GM19438 (cell line): ENCODE measurements around the gene ENAH.

Source experiments
- ATAC-seq: cut with Tn5 transposase; IDR thresholded peaks from one replicate; pipeline ENCODE4 v1.9.1; 2021; ENCODE audit warnings: low read depth; ENCODE audit not compliant: unreplicated experiment

The ENAH gene

DNA sequence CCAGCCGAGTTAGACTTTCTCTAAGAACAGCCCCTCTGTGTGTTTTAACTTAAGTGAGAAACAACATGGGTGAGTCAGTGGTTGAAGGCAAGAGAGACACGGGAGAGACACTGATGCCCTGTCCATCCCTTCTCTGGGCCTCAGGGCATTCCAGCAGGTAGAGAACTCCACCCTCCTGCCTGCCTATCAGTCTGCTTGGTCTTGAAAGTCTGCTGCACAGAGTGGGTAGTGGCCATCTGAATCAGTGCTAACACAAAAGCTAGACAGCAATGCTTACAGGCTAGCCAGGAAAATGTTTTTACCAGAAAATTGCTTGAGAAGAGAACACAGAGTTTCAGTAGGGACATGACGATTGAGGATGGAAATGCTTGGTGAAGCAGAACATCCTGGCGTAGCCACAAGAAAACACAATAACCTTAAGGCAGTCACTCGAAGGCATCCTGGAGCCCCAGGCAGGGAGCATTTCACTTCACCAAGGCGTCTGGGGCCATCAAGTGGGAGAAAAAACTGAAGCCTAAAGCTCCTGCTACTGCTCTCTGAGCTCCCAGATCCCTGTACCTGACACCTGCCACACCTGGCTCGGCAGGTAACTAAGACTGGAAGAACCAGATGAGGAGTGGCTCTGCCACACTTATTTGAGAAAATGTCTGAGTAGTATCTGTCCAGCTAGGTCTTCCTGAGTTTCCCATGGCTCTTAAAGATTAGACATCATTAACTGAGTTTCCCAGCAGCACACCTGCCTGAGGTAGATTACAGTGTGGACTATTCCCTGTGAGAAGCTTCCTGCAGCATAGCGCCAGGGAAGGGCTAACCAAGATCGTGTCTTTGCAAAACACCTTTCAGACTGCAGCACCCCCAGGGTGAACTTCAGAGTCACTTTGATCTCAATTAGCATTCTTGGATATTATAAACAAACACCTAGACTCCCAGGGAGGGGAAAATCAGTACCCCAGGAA is 207.0 kb downstream of the ENAH start:
- no peak for ATAC-seq

DNA sequence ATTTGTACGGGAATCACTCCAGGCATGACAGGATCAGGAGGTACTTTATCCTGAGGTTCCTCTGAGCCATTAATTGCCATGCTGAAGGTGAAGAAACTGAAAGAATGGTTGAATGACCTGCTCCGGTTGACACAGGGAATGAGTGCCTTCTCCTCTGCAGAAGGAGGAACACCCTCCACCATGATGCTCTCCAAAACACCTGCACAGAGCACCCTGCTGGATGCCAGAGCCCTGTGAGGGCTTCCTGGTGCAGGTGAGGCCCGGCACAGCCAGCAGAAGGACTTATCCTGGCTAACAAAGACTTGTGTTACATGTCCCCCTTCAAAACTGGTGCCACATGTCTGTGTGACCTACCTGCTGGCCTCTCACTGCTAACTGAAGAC is 210.8 kb downstream of the ENAH start:
- no peak for ATAC-seq

DNA sequence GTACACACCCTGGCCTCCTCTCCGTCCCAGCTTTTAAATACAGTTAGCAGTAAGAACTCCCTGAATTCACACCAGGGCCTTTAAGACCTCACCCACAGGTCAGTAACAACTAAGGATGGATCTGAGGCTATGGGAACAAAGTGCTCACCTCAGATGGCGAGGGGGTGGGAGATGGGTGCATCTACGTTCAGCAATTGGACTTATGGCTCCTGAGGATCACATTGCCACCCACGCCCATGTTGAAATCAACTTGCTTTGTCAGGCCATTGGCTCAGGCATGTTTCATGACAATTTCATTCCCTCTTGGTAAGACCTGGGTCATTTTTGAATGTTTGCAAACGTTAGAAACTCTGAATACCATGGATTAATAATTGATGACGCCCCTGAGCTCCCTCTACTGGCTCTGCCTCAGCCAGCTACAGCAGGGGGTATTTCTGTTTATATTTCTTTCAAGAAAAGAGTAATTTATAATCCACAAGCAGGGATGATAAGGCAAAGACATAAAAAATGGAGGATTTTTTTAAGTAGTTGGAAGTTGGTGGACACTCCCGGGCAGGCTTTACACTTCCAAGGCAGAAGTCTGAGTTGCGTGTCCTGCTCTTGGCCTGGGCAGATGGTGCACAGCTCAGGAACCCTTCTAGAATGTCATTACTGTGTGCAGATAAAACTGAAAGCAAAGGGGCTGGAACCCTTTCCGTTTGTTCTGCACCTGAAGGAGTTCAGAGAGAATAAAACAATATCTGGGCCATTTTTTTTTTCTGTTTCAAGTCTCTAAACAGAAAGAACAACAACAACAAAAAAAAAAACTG is 211.4 kb downstream of the ENAH start:
- ATAC-seq = peak; percentile 65

DNA sequence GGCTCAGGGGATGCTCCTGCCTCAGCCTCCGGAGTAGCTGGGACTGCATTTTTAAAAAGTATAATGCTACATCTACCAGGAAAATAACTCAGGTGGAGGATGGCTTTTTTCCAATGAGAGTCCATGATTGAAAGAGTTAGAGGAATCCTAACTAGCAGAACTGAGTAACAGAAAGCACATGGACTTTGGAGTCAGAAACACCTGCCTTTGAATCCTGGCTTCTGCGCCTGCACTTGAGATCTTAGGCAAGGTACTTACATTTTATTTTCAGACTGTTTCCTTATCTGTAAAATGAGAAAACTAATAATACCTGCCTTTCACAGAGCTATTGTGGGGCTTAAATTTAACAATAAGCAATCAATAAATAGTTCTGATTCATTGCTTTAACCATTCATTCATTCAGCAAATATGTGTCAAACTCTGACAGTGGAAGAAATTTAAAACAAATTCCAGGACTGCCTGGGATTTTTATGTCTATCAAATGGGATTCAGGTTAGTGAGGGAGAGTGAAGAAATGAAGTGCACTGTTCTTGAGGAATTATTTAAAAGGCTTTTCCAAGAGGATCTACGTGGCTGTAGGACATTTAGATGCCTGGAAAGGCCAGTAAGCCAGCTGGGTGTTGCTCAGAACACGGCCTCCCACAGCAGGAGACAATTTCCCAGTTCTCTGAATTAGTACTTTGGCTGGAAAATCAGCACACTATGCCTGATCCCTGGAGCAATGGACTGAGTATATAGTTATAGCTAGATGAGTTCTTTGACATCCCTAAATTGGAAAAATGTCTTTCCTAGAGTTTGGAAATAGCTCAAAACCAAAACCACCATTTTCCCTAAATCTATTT is 212.3 kb downstream of the ENAH start:
- no peak for ATAC-seq

DNA sequence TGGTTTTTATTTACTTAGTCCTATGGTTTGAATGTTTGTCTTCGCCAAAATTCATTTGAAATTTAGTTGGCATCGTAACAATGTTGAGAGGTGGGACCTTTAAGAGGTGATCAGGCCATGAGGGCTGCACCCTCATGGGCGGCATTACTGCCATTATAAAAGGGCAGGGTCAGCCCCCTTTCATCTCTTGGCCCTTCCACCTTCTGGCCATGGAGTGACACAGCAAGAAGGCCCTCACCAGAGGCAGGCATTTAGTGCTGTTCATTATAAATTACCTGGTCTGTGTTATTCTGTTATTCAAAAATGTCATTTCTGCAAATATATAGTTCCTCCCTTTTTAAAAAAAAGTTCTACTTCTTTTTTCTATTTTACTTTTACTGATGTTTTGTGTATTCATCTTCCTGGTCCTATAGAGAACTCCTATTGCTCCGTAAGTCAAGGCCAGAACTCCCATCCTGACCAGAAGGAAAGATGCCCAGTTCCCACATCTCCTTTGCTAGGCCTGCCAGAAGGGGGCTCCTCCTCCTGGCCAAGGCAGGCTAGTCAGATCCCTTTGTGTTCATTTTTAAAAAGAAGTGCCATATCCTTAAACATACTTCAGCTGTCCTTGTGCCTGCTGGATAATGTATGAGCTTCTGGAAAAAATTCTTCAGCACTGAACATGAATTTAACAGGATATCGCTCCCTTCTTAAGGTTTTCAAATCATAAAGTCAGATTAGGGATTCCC is 215.0 kb downstream of the ENAH start:
- ATAC-seq = no peak
